Skeletal muscle tissue (tissue), 4 donors: ENCODE results near the gene C5. TPM values are rescaled to one million over a fixed set of nuclear protein-coding genes. Genes with fewer than 3 reads are reported as not detected.

Experiments used
- H3K27ac ChIP-seq: one replicate; pipeline ENCODE4 v1.7.0; 2013; ENCODE audit warnings: mild to moderate bottlenecking, low read depth, low read length, inconsistent platforms
- H3K27me3 ChIP-seq, 3 donors: one replicate each; pipeline ENCODE4 v1.7.0; 2013; ENCODE audit warnings: low read length in 3 of 3; ENCODE audit not compliant: control insufficient read depth in 3 of 3, insufficient read depth in 3 of 3
- H3K36me3 ChIP-seq, 3 donors: one replicate each; pipeline ENCODE4 v1.7.0; 2013; ENCODE audit warnings: low read length in 3 of 3; ENCODE audit not compliant: control insufficient read depth in 3 of 3, insufficient read depth in 3 of 3
- H3K4me1 ChIP-seq, 3 donors: one replicate each; pipeline ENCODE4 v1.7.0; 2013; ENCODE audit warnings: low read length in 3 of 3, mild to moderate bottlenecking in 3 of 3; ENCODE audit not compliant: control insufficient read depth in 3 of 3, insufficient read depth in 3 of 3
- H3K4me3 ChIP-seq, 3 donors: one replicate each; pipeline ENCODE4 v1.7.0; 2013; ENCODE audit warnings: low read length in 3 of 3
- H3K9ac ChIP-seq, 3 donors: one replicate each; pipeline ENCODE4 v1.7.0; 2013; ENCODE audit warnings: low read length in 3 of 3, mild to moderate bottlenecking in 3 of 3, moderate library complexity in 2 of 3, low read depth in 1 of 3
- H3K9me3 ChIP-seq, 3 donors: one replicate each; pipeline ENCODE4 v1.7.0; 2013; ENCODE audit warnings: low read length in 3 of 3; ENCODE audit not compliant: control insufficient read depth in 3 of 3
- total RNA-seq: library from RNA; depleted of rRNA; stranded (reverse); fragments of >200 nt; gene quantifications from one replicate; pipeline ENCODE4 v1.2.3, GENCODE V29; 2014
- donor health status: Osteomylitis.

C5 gene
- total RNA-seq, 1 donor from 2014 or later, result 9.9 TPM

- Histone ChIP-seq H3K36me3 (no peaks in the 10 kb centered on the region), H3K4me1 (peaks cover 13 to 24% (median 14%) of the 10 kb centered on the region in 3 donors), H3K9me3 (no peaks in the 10 kb centered on the region), H3K4me3 (no peak overlapping the region), H3K27ac (no peak overlapping the region), H3K27me3 (peaks cover 0 to 16% (median 12%) of the 10 kb centered on the region in 3 donors), H3K9ac (no peak overlapping the region)
These were observed 23.0 kb upstream of the C5 start for GRCh38 chr9:121073038-121073437.

- Histone ChIP-seq H3K36me3 (no peaks in the 10 kb centered on the region), H3K9ac (peak overlapping the region in 2 of 3 donors; percentile 22 to 25), H3K9me3 (peaks cover 0 to 3% (median 2%) of the 10 kb centered on the region in 3 donors), H3K4me1 (peaks cover 13 to 24% (median 14%) of the 10 kb centered on the region in 3 donors), H3K27me3 (peaks cover 0 to 16% (median 12%) of the 10 kb centered on the region in 3 donors), H3K4me3 (peak overlapping the region; percentile 23 to 72 (median 55)), H3K27ac (peak overlapping the region; percentile 36)
These were observed 21.8 kb upstream of the C5 start for GRCh38 chr9:121071756-121072421.

DNA sequence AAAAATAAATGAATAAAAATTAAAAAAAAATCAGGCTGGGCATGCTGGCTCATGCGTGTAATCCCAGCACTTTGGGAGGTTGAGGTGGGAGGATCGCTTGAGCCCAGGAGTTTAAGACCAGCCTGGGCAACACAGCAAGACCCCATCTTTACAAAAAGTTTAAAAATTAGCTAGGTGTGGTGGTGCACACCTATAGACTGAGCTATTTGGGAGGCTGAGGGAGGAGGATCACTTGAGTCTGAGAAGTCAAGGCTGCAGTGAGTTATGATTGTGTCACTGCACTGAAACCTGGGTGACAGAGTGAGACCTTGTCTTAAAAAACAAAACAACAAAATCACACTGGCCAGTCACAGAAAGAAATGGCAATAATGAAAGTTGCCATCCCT is 21.3 kb upstream of the C5 start:
- Histone ChIP-seq H3K9ac (no peak overlapping the region), H3K4me3 (peak overlapping the region in 2 of 3 donors; percentile 55 to 72), H3K36me3 (no peaks in the 10 kb centered on the region), H3K9me3 (peaks cover 0 to 3% (median 2%) of the 10 kb centered on the region in 3 donors), H3K27me3 (peaks cover 0 to 16% (median 12%) of the 10 kb centered on the region in 3 donors), H3K27ac (no peak overlapping the region), H3K4me1 (peaks cover 13 to 24% (median 14%) of the 10 kb centered on the region in 3 donors)

DNA sequence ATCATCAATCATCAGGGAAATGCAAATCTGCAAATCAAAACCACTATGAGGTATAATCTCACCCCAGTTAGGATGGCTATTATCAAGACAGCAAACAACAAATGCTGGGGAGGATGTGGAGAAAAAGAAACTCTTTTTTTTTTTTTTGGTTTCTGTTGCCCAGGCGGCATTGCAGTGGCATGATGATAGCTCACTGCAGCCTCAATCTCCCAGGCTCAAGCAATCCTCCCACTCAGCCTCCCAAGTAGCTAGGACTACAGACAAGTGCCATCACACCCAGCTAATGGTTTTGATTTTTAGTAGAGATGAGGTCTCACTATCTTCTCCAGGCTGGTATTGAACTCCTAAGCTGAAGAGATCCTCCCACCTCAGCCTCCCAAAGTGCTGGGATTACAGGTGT is 19.3 kb upstream of the C5 start:
- Histone ChIP-seq H3K27ac (no peak overlapping the region), H3K9me3 (peaks cover 0 to 3% (median 2%) of the 10 kb centered on the region in 3 donors), H3K4me3 (no peak overlapping the region), H3K27me3 (peaks cover 0 to 16% (median 12%) of the 10 kb centered on the region in 3 donors), H3K36me3 (no peaks in the 10 kb centered on the region), H3K9ac (no peak overlapping the region), H3K4me1 (peaks cover 8 to 12% (median 9%) of the 10 kb centered on the region in 3 donors)

- H3K27me3 ChIP-seq, result peaks cover 0 to 14% (median 12%) of the 10 kb centered on the region in 3 donors
- no peaks in the 10 kb centered on the region for H3K36me3 ChIP-seq
- peaks cover 0 to 3% (median 2%) of the 10 kb centered on the region in 3 donors for H3K9me3 ChIP-seq
- no peak overlapping the region for H3K4me3 ChIP-seq
- H3K4me1 ChIP-seq, result no peaks in the 10 kb centered on the region
- H3K27ac ChIP-seq, result no peak overlapping the region
- H3K9ac ChIP-seq, result no peak overlapping the region
These were observed 17.6 kb upstream of the C5 start for GRCh38 chr9:121067640-121068039.

DNA sequence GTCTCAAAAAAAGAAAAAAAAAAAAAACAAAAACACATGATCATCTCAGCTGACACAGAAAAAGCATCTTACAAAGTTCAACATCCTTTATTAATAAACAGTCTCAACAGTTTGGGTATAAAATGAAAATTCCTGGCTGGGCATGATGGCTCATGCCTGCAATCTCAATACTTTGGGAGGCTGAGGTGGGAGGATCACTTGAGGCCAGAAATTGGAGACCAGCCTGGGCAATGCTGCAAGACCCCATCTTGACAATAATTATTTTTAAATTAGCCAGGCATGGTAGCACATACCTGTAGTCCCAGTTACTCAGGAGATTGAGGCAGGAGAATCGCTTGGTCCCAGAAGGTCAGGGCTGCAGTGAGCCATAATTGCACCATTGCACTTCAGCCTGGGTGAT is 16.8 kb upstream of the C5 start:
- Histone ChIP-seq H3K9ac (no peak overlapping the region), H3K36me3 (no peaks in the 10 kb centered on the region), H3K4me3 (no peak overlapping the region), H3K27me3 (peaks cover 0 to 10% (median 9%) of the 10 kb centered on the region in 3 donors), H3K27ac (no peak overlapping the region), H3K4me1 (no peaks in the 10 kb centered on the region), H3K9me3 (peaks cover 0 to 3% (median 2%) of the 10 kb centered on the region in 3 donors)

DNA sequence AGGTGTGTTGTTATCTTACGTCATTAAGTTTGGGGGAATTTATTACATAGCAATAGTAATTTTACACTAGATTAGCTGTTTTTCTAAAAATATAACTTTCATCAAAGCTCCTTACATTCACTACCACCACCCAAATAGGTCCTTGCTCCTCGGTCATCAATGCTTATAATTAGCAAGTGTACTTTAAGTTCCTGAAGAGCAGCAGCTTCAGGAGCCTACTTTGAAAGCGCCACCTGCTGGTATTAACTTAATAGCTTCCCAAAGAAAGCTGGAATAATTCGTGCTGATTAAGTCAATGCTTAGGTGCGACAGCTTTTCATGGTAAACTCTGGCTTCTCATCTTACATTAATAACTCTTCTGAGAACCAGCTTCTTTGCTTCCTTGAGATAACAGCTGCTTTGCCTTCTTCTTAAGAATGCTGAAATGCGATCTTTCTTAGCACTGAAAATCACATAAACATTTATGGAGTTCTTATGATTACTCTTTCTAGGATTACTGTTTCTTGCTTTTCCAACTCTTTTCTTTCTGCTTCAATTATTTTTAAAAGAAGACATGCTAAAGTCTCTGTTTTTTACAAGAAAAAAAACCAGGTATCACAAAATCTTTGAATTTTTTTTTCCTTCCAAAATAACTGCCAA is 10.0 kb upstream of the C5 start:
- H3K27ac ChIP-seq, result no peak overlapping the region
- H3K9ac ChIP-seq, result no peak overlapping the region
- H3K9me3 ChIP-seq, result no peaks in the 10 kb centered on the region
- H3K4me1 ChIP-seq, result no peaks in the 10 kb centered on the region
- no peaks in the 10 kb centered on the region for H3K36me3 ChIP-seq
- no peak overlapping the region for H3K4me3 ChIP-seq
- H3K27me3 ChIP-seq, result no peaks in the 10 kb centered on the region

DNA sequence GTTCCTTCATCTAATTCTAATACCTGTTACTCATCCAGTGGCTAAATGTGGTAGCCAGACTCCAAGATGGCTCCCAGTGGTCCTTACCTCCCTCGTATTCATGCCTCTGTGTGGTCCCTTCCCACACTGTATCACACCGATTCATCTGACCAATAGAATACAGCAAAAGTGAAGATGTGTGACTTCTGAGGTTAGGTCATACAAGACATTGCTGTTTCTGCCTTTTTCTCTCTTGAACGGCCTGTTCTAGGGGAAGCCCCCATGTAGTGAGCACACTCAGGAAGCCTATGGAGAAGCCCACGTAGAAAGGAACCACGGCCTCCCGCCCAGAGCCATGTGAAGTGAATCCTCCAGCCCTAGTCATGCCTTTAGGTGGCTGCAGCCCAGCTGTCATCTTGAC is 9.4 kb upstream of the C5 start:
- Histone ChIP-seq H3K36me3 (no peaks in the 10 kb centered on the region), H3K9ac (no peak overlapping the region), H3K4me3 (no peak overlapping the region), H3K9me3 (no peaks in the 10 kb centered on the region), H3K27me3 (no peaks in the 10 kb centered on the region), H3K4me1 (no peaks in the 10 kb centered on the region), H3K27ac (no peak overlapping the region)

DNA sequence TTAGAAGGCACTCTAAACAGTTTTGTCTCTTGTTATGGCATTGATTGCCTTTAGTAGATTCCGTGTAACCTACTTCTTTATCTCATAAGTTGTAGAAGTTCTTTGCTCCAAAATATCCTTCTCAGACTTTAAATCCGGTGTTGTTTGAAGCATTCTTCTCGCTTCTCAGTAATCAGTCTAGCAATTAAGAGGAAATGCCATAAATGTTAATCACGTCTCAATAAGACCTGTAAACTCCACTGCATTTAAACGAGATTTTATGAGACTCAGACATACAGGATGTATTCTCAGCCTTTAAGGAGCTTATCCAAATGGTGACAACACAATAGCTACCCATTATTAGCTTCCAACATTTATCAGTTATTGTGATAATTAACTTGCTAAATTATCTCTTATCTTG is 7.7 kb upstream of the C5 start:
- no peaks in the 10 kb centered on the region for H3K36me3 ChIP-seq
- H3K9me3 ChIP-seq, result no peaks in the 10 kb centered on the region
- no peak overlapping the region for H3K4me3 ChIP-seq
- no peak overlapping the region for H3K27ac ChIP-seq
- H3K27me3 ChIP-seq, result no peaks in the 10 kb centered on the region
- no peak overlapping the region for H3K9ac ChIP-seq
- H3K4me1 ChIP-seq, result no peaks in the 10 kb centered on the region

DNA sequence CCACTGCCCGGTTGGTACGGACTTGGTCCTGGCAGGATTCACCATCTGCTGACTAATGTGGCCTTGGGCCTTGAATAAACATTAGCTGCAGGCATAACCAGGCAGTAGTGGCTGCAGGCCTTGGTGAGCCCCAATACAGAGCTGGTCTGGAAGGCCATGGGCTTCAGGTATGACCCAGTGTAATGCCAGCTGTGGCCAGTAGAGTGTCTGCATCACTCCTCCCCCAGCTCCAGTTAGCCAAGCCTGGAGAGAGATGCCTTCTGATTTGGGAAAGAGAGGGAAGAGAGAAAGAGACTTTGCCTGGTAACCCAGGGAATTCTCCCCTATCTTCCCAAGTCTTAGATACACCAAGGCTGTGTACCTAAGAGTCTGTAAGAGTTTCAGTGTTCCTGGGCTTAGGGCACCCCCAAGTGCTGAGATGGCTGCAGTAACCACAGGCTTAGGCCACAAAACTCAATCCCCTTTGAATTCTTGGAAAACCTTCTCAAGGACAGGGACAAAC is 5.6 kb upstream of the C5 start:
- no peak overlapping the region for H3K9ac ChIP-seq
- no peaks in the 10 kb centered on the region for H3K27me3 ChIP-seq
- H3K4me1 ChIP-seq, result no peaks in the 10 kb centered on the region
- no peaks in the 10 kb centered on the region for H3K9me3 ChIP-seq
- no peak overlapping the region for H3K4me3 ChIP-seq
- H3K36me3 ChIP-seq, result no peaks in the 10 kb centered on the region
- no peak overlapping the region for H3K27ac ChIP-seq
